ENCODE results near the gene IFFO2. TPM values are rescaled to one million over a fixed set of nuclear protein-coding genes. Genes with fewer than 3 reads are reported as not detected.

Gene IFFO2
- total and polyA plus RNA-seq, 2 of the 13 experiments (the other 11 are each of a cell fraction or from before 2014, with no cell fraction given) = 7.3 to 16.7 TPM

DNA sequence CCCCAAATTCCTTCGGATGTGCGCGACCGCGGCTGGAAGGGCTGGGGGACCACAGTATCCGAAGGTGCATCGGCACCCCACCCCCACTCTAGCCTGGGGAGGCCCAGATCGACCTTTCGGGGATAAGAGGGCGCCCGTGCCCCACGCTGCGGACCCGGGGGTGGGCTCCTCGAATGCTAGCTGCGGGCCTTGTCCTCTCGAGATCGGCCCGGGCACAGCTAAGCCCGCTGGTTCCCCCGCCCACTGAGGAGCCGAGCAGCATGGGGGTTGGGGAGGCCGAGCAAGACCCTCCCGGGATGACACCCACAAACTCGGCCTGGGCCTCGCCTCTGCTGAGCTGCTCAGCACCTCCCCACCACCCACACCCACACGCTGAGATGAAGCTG lies 653 bp upstream of the IFFO2 start:
- peaks cover 71% of the 10 kb centered on the region for H3K4me1 ChIP-seq (ENCODE audit: insufficient read depth, low read length)
- peak overlapping the region; percentile 60 for H3K9ac ChIP-seq (ENCODE audit: insufficient read depth, low read depth, low read length)
- no peaks in the 10 kb centered on the region for H3K36me3 ChIP-seq (replicated peaks in 1 of 2; ENCODE audit: control insufficient read depth in 1 of 2, insufficient read depth in 2 of 2, low read length in 2 of 2)
- peak overlapping the region; percentile 79 to 93 (median 88) for H3K4me3 ChIP-seq (replicated peaks in 1 of 3; ENCODE audit: insufficient read depth in 1 of 3, low read depth in 2 of 3, low read length in 3 of 3)
- H4K20me1 ChIP-seq (ENCODE audit: insufficient read depth, low read length) = peaks cover 19% of the 10 kb centered on the region
- FAIRE-seq (no peak), DNase-seq (ENCODE audit: low spot score) (no peak), ATAC-seq (peak; percentile 7)
- H3K27ac ChIP-seq (ENCODE audit: extremely low read length, insufficient read depth, low read length) = peak overlapping the region; percentile 28
- 0 out of 5 replicates have a peak, but pooled peaks cover 0 to 3% of the 10 kb centered on the region in 2 experiments for H3K27me3 ChIP-seq (ENCODE audit: control insufficient read depth in 1 of 2, insufficient read depth in 2 of 2, low read length in 2 of 2)
- H2AFZ ChIP-seq (ENCODE audit: low read length) = no peak overlapping the region
- BruUV-seq (replicated peaks) = no TSS peak
- ChIA-PET CTCF (ENCODE audit: low intra/inter-chr PET ratio, low total read pairs) (no interaction called here), POLR2A (interaction anchor here (0.6 to 6.1 kb wide), 11 partner anchors 8 to 173 kb away, joined by 3 to 37 read pairs (median 3); no protein-coding TSS in a partner anchor)
- 0% methylated on average over 6 of the region's 27 CpGs for WGBS (ENCODE audit: low lambda C conversion rate)
- H3K9me3 ChIP-seq (ENCODE audit: low read length) = no peaks in the 10 kb centered on the region
- H3K4me2 ChIP-seq (ENCODE audit: low read depth, low read length) = peak overlapping the region; percentile 97
- intact Hi-C loops (cut with micrococcal nuclease; ENCODE audit: unreplicated experiment) = no loop called here
- in situ Hi-C loops (cut with HindIII; ENCODE audit: extremely low pct_ligation_motif_present, low pct_unique_long_range_greater_than_20kb) = loop anchor here (5.0 kb wide), 1 partner anchor 50 kb away; no protein-coding TSS in a partner anchor
- H3K79me2 ChIP-seq (ENCODE audit: insufficient read depth, low read length) = peaks cover 35% of the 10 kb centered on the region
- TF ChIP-seq, protein P1, sequence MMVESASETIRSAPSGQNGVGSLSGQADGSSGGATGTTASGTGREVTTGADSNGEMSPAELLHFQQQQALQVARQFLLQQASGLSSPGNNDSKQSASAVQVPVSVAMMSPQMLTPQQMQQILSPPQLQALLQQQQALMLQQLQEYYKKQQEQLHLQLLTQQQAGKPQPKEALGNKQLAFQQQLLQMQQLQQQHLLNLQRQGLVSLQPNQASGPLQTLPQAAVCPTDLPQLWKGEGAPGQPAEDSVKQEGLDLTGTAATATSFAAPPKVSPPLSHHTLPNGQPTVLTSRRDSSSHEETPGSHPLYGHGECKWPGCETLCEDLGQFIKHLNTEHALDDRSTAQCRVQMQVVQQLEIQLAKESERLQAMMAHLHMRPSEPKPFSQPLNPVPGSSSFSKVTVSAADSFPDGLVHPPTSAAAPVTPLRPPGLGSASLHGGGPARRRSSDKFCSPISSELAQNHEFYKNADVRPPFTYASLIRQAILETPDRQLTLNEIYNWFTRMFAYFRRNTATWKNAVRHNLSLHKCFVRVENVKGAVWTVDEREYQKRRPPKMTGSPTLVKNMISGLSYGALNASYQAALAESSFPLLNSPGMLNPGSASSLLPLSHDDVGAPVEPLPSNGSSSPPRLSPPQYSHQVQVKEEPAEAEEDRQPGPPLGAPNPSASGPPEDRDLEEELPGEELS (CRISPR knock-in tag; IDR thresholded peaks at IDR 0.05) = peak; percentile 16; the same call in 1 of the 2 replicates
- TF ChIP-seq, protein P2, sequence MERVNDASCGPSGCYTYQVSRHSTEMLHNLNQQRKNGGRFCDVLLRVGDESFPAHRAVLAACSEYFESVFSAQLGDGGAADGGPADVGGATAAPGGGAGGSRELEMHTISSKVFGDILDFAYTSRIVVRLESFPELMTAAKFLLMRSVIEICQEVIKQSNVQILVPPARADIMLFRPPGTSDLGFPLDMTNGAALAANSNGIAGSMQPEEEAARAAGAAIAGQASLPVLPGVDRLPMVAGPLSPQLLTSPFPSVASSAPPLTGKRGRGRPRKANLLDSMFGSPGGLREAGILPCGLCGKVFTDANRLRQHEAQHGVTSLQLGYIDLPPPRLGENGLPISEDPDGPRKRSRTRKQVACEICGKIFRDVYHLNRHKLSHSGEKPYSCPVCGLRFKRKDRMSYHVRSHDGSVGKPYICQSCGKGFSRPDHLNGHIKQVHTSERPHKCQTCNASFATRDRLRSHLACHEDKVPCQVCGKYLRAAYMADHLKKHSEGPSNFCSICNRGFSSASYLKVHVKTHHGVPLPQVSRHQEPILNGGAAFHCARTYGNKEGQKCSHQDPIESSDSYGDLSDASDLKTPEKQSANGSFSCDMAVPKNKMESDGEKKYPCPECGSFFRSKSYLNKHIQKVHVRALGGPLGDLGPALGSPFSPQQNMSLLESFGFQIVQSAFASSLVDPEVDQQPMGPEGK (CRISPR knock-in tag; IDR thresholded peaks at IDR 0.05) = no peak
- TF ChIP-seq ZNF878 (CRISPR knock-in tag; IDR thresholded peaks at IDR 0.05) = no peak
- TF ChIP-seq ZNF484 (CRISPR knock-in tag; IDR thresholded peaks at IDR 0.05; ENCODE audit: borderline replicate concordance, low read depth) = no peak
- TF ChIP-seq ZNF232 (CRISPR knock-in tag; IDR thresholded peaks at IDR 0.05; ENCODE audit: borderline replicate concordance) = no peak
- TF ChIP-seq ZNF563 (CRISPR knock-in tag; IDR thresholded peaks at IDR 0.05) = 0 out of 2 replicates have a peak, but pooled peaks have one; percentile 16
- TF ChIP-seq KAT2B (IDR thresholded peaks at IDR 0.05; ENCODE audit: borderline replicate concordance, low read depth, low read length) = no peak
- TF ChIP-seq HNF4G (IDR thresholded peaks at IDR 0.05; ENCODE audit: borderline replicate concordance, low read depth, low read length) = no peak
- no peak for TF ChIP-seq HNF4G (CRISPR knock-in tag; IDR thresholded peaks at IDR 0.05; ENCODE audit: borderline replicate concordance, low read depth)
- TF ChIP-seq, protein P3, sequence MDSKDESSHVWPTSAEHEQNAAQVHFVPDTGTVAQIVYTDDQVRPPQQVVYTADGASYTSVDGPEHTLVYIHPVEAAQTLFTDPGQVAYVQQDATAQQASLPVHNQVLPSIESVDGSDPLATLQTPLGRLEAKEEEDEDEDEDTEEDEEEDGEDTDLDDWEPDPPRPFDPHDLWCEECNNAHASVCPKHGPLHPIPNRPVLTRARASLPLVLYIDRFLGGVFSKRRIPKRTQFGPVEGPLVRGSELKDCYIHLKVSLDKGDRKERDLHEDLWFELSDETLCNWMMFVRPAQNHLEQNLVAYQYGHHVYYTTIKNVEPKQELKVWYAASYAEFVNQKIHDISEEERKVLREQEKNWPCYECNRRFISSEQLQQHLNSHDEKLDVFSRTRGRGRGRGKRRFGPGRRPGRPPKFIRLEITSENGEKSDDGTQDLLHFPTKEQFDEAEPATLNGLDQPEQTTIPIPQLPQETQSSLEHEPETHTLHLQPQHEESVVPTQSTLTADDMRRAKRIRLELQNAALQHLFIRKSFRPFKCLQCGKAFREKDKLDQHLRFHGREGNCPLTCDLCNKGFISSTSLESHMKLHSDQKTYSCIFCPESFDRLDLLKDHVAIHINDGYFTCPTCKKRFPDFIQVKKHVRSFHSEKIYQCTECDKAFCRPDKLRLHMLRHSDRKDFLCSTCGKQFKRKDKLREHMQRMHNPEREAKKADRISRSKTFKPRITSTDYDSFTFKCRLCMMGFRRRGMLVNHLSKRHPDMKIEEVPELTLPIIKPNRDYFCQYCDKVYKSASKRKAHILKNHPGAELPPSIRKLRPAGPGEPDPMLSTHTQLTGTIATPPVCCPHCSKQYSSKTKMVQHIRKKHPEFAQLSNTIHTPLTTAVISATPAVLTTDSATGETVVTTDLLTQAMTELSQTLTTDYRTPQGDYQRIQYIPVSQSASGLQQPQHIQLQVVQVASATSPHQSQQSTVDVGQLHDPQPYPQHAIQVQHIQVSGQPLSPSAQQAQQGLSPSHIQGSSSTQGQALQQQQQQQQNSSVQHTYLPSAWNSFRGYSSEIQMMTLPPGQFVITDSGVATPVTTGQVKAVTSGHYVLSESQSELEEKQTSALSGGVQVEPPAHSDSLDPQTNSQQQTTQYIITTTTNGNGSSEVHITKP (CRISPR knock-in tag; IDR thresholded peaks at IDR 0.05; ENCODE audit: low read depth) = no peak
